HFF-Myc (cell line): Measurements from ENCODE around the gene VPS16.

Experiments
- DNase-seq: peaks from one replicate; pipeline ENCODE4 v3.0.0-alpha.2; 2011; ENCODE audit warnings: low read depth; ENCODE audit errors: extremely low read depth
- H3K4me3 ChIP-seq: replicated peaks from 2 replicates; pipeline ENCODE4 v1.5.1; 2011; ENCODE audit warnings: low read depth, mild to moderate bottlenecking, control low read depth, low read length
- TF ChIP-seq, protein P1 (sequence below): IDR thresholded peaks from 2 replicates; pipeline ENCODE4 v1.5.1; 2012; ENCODE audit warnings: mild to moderate bottlenecking, low read depth, low read length, control low read depth; ENCODE audit errors: missing control alignments

VPS16 gene

DNA sequence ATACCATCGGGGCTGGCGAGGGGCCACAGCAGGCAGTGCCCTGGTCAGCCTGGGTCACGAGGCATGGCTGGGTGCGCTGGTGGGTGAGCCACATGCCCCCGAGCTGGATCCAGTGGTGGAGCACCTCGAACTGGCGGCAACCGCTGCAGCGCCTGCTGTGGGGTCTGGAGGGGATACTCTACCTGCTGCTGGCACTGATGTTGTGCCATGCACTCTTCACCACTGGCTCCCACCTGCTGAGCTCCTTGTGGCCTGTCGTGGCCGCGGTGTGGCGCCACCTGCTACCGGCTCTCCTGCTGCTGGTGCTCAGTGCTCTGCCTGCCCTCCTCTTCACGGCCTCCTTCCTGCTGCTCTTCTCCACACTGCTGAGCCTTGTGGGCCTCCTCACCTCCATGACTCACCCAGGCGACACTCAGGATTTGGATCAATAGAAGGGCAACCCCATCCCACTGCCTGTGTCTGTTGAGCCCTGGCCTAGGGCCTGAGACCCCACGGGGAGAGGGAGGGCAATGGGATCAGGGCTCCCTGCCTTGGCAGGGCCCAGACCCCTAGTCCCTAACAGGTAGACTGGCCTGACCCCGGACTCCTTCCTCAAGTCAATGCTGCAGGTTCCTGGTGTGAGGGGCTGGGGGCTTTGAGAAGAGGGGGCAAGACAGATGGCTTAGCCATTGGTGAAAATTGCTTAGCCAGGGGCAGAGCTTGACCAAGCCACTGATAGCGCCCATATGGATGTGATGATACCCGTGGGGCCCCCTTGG lies 23.8 kb upstream of the VPS16 start:
- no peak overlapping the region for H3K4me3 ChIP-seq
- no peak for DNase-seq
- TF ChIP-seq, protein P1, sequence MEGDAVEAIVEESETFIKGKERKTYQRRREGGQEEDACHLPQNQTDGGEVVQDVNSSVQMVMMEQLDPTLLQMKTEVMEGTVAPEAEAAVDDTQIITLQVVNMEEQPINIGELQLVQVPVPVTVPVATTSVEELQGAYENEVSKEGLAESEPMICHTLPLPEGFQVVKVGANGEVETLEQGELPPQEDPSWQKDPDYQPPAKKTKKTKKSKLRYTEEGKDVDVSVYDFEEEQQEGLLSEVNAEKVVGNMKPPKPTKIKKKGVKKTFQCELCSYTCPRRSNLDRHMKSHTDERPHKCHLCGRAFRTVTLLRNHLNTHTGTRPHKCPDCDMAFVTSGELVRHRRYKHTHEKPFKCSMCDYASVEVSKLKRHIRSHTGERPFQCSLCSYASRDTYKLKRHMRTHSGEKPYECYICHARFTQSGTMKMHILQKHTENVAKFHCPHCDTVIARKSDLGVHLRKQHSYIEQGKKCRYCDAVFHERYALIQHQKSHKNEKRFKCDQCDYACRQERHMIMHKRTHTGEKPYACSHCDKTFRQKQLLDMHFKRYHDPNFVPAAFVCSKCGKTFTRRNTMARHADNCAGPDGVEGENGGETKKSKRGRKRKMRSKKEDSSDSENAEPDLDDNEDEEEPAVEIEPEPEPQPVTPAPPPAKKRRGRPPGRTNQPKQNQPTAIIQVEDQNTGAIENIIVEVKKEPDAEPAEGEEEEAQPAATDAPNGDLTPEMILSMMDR: no peak

DNA sequence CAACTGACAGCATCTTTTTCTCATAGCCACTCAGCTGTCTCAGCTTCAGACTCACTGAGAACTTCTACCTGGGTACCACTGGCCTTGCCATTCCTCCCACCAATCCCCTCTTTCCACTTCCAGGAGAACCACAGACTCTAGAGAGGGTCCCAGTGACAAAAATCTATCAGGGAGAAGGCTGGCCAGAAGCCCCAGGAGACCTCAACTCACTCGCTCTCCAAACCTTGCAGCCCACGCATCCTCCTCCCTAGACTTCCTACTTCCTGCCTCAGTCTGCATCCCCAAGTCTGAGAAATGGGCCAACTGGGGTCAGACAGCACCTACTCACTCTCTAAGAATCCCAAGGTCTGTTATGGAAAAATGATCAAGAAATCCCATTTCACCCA lies 23.2 kb upstream of the VPS16 start:
- TF ChIP-seq, protein P1: no peak
- DNase-seq: no peak
- no peak overlapping the region for H3K4me3 ChIP-seq

DNA sequence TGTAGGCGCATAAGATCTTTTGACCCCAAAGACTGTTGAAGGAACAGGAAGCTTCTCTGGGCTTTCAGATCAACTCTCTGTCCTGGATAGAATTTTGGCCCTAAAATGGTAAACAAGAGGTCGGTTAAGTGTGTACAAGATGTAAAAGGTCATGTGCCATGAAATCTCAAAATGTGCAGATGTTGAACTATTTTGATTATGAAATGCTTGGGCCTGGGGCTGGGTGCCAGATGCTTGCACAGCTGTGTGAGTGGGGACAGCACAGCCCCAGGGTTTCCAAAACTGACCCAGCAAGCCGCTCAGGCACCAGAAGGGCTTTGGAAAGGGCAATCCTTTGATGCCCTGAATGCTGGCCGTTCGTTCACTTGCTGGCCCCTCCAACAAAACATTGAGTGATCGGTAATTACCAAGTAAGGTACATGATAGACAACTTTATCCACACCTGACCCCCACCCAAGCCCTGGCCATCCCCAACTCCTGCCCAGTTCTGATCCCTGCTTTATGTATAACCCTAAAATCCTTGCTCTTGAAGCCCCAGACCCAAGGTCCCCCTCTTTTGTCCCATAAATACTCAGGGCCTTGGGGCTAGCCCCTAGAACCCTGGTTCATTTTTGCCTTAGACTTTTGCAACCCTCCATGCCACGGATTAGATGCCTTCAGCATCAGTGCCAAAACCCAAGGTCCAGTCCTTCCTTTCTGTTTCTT lies 22.5 kb upstream of the VPS16 start:
- no peak overlapping the region for H3K4me3 ChIP-seq
- TF ChIP-seq, protein P1: no peak
- DNase-seq: no peak

DNA sequence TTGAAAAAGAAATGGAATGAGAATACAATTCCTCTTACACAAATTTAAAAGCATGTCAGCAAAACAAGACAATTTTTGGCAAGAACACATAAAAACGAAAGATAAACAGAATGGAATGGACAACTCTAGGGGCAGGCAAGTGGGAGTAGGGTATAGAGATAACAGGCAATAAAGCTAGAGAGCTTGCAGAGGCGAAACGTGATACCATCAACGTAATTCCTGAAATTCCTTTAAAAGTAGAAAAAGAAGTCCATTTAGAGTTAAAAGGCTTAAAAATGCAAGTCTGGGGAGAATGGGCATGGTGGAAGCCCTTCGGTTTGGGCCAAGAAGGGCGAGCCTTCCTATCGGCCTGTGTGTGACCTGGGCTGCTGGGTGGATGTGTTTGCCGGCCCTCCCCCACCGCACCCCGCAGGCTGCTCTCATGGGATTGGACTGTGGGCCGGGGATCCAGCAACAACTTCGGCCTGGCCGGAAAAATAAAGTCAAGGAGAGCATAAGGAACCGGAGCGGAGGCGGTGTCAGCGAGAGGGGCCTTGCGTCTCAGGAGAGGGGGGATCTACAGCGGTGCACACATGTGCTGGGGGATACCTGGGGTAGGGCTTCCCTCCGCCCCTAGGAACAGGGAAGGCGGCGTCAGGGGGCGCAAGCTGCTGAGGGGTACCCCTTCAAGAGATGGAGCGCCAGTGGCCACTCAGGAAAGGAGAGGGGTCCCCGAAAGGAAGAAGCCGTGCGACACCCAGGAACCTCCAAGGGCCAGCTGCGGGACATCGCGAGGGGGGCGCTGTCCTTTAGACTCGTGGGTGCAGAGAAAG lies 20.3 kb upstream of the VPS16 start:
- H3K4me3 ChIP-seq: no peak overlapping the region
- no peak for DNase-seq
- TF ChIP-seq, protein P1: no peak

DNA sequence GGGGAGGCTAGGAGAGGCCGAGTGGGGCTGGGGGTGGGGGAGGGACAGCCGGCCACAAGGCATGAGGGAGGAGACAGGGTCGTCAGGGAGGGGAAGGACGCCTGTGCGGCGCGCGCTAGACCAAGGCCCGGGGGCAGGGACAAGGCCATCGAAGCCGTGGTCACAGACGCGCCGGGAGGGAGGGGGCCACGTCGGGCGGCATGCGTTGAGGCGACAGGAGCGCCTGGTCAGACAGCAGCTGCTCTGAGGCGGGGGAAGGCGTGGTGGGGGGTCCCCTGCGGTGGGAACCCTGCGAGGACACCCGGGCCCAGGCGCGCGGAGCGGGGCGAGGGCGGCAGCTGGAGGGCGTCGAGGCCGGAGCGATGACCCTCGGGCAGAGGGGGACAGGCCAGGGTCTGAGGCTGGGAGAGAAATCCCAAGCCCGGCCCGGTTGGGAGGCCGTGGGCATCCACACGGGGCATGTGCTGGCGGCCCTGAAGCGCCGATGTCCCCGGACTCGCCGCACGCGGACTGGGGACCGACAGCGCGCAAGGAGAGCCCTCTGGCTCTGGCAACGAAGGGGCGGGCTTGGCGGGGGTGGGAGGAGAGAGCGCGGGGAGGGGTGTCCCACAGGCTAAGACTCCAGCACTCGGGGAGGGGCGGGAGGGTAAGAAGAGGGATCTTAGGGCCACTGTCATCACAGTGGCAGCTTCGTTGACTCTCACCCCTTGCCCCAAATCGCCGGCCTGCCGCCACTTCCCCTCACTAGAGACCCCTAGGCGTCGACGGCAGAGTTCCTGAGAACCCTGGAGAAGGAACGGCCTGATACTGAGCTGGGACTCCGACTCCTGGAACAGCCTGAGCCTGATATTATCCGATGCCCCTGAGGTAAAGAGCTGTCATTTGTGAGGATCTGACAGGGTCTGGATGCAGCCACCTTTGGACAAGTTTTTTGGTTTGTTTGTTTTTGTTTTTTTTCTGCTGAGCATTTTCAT lies 19.4 kb upstream of the VPS16 start:
- no peak overlapping the region for H3K4me3 ChIP-seq
- no peak for DNase-seq
- TF ChIP-seq, protein P1: no peak

DNA sequence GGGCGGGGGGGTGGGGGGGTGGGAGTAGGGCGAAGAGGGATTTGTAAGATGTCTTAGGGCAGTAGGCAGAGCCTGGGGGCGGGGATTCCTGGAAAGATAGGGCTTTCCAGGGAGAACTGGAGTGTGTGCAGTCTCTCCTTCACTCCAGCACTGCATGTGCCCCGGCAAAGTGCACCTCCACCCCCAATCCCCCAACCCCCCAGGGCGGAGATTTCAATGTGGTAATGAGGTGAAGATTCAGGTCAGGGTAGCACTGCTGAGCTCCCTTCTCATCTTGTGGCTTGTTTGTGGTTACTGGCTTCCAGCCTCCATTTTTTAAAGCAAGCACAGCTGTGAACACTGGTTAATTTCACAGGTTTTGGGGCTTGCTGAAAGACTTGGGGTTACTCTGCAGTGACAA lies 18.5 kb upstream of the VPS16 start:
- H3K4me3 ChIP-seq: no peak overlapping the region
- no peak for DNase-seq
- TF ChIP-seq, protein P1: no peak
